HG03139 (cell line): ENCODE data around the gene HELB.

ENCODE experiments used
- ATAC-seq: cut with Tn5 transposase; IDR thresholded peaks from one replicate; pipeline ENCODE4 v1.9.1; 2021; ENCODE audit not compliant: unreplicated experiment

Gene HELB

GRCh38 chr12:66301944-66302826, at the start of gene HELB:
Gene HELB, plus strand, starts transcription at chr12:66302493. Its CDS starts 111 bp downstream, at chr12:66302604.
- ATAC-seq, result peak; percentile 98

- ATAC-seq, result no peak
Measured at GRCh38 chr12:66252771-66253170, 49.5 kb upstream of the HELB start.

- no peak for ATAC-seq
Measured at GRCh38 chr12:66255737-66256136, 46.6 kb upstream of the HELB start.

GRCh38 chr12:66258011-66258410, 44.3 kb upstream of the HELB start:
- ATAC-seq, result no peak

GRCh38 chr12:66262737-66263136, 39.6 kb upstream of the HELB start:
- ATAC-seq, result no peak

- no peak for ATAC-seq
Measured at GRCh38 chr12:66268562-66268961, 33.7 kb upstream of the HELB start.

- ATAC-seq, result no peak
Measured at GRCh38 chr12:66269142-66269541, 33.2 kb upstream of the HELB start.

GRCh38 chr12:66269757-66270383, 32.4 kb upstream of the HELB start:
- ATAC-seq, result no peak

GRCh38 chr12:66270613-66271012, 31.7 kb upstream of the HELB start:
- no peak for ATAC-seq

- ATAC-seq, result no peak
Measured at GRCh38 chr12:66272650-66273049, 29.6 kb upstream of the HELB start.

- no peak for ATAC-seq
Measured at GRCh38 chr12:66273147-66273546, 29.1 kb upstream of the HELB start.

- ATAC-seq, result no peak
Measured at GRCh38 chr12:66275040-66275439, 27.3 kb upstream of the HELB start.

GRCh38 chr12:66279123-66279712, 23.1 kb upstream of the HELB start:
- ATAC-seq, result no peak

- no peak for ATAC-seq
Measured at GRCh38 chr12:66280561-66280960, 21.7 kb upstream of the HELB start.

GRCh38 chr12:66282244-66282643, 20.0 kb upstream of the HELB start:
- ATAC-seq, result no peak

- ATAC-seq, result no peak
Measured at GRCh38 chr12:66287275-66287674, 15.0 kb upstream of the HELB start.

GRCh38 chr12:66288121-66288520, 14.2 kb upstream of the HELB start:
- ATAC-seq, result no peak

- ATAC-seq, result no peak
Measured at GRCh38 chr12:66289485-66289884, 12.8 kb upstream of the HELB start.

- no peak for ATAC-seq
Measured at GRCh38 chr12:66290716-66291200, 11.5 kb upstream of the HELB start.

GRCh38 chr12:66296176-66296683, 6.1 kb upstream of the HELB start:
- no peak for ATAC-seq

GRCh38 chr12:66297080-66297479, 5.2 kb upstream of the HELB start:
- no peak for ATAC-seq

- ATAC-seq, result no peak
Measured at GRCh38 chr12:66297923-66298322, 4.4 kb upstream of the HELB start.
